ENCODE data around the gene OR10J5. TPM values are rescaled to one million over a fixed set of nuclear protein-coding genes. Genes with fewer than 3 reads are reported as not detected.

Gene OR10J5, protein sequence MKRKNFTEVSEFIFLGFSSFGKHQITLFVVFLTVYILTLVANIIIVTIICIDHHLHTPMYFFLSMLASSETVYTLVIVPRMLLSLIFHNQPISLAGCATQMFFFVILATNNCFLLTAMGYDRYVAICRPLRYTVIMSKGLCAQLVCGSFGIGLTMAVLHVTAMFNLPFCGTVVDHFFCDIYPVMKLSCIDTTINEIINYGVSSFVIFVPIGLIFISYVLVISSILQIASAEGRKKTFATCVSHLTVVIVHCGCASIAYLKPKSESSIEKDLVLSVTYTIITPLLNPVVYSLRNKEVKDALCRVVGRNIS
- polyA plus RNA-seq (2013): not detected in 2 replicates

DNA sequence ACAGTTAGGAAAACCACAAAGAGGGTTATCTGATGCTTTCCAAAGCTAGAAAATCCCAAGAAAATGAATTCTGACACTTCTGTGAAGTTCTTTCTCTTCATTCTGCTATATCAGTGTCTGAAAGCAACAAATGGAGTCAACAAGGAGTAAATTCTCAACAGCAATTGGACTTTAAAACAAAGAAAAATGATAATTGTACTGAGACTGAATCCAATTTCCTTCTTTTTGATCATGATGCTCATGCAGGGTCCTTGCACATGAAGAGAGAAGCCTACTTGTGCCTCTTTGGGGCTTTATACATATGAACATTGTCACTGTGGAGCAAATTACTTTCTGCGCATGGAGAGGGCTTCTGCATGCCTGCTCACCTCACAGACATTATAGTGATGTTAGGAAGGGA lies at the start of gene OR10J5:
TSS of gene OR10J5 (minus strand) at position 101 of the 400 bp plus-strand sequence. CDS start at position 101, 0 bp downstream.
- Histone ChIP-seq H3K4ac (ENCODE audit: low read depth, low read length) (no peak within 1 kb of the TSS), H3K4me3 (ENCODE audit: low read depth, low read length) (no peak within 1 kb of the TSS), H2AFZ (ENCODE audit: insufficient read depth, low read length, poor library complexity) (no peak within 1 kb of the TSS), H4K12ac (ENCODE audit: low read depth, low read length) (no peak within 1 kb of the TSS), H3K36me3 (ENCODE audit: control insufficient read depth in 1 of 2, insufficient read depth in 2 of 2, low read length in 2 of 2) (no peaks in the 10 kb centered on the region), H3K79me1 (ENCODE audit: low read length) (no peaks in the 10 kb centered on the region), H3K18ac (ENCODE audit: low read length) (no peak within 1 kb of the TSS), H3K4me2 (ENCODE audit: low read length) (no peak within 1 kb of the TSS), H3K27me3 (ENCODE audit: insufficient read depth, low read length) (no peaks in the 10 kb centered on the region), H2AK5ac (ENCODE audit: low read length) (no peak within 1 kb of the TSS), H4K8ac (ENCODE audit: low read depth, low read length) (no peak within 1 kb of the TSS), H3K9me3 (ENCODE audit: insufficient read depth, low read depth, low read length) (peaks cover 5% of the 10 kb centered on the region), H2BK12ac (ENCODE audit: low read length) (no peak within 1 kb of the TSS), H2BK5ac (ENCODE audit: low read depth, low read length, poor library complexity) (no peak within 1 kb of the TSS), H4K91ac (ENCODE audit: low read depth, low read length) (no peak within 1 kb of the TSS), H3K23ac (ENCODE audit: low read length) (no peak within 1 kb of the TSS), H3K27ac (ENCODE audit: low read depth, low read length) (no peak within 1 kb of the TSS), H3K14ac (ENCODE audit: low read length) (no peak within 1 kb of the TSS), H3K4me1 (ENCODE audit: control insufficient read depth in 1 of 2, insufficient read depth in 2 of 2, low read length in 2 of 2) (no peaks in the 10 kb centered on the region), H3K79me2 (ENCODE audit: control insufficient read depth, insufficient read depth, low read length, poor library complexity) (no peaks in the 10 kb centered on the region), H3K9ac (ENCODE audit: low read length) (no peak within 1 kb of the TSS), H2BK120ac (ENCODE audit: insufficient read depth, low read length, poor library complexity) (no peak within 1 kb of the TSS)
- no CpG with 5 or more reads among the region's 1 CpG for WGBS (ENCODE audit: extremely low coverage, insufficient coverage, insufficient read length)
- no peak for DNase-seq

DNA sequence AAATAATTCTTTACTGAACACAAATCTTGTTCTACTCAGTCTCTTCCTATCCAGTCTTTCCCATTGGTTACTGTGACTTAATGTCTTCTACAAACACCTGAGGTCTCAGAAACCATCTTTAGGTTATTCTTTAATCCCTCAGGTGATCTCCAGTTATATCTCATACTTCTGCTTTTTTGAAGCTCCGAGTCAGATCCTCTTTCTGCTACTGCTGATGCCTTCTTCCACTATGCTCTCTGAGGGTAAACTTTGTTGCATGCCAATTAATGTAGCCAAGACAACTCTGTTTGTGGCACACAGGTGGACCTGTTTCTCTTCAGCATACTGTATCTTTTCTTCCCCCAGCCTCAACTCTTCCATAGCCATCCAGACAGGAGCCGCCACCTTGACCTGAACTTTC lies 48.7 kb upstream of the OR10J5 start:
- DNase-seq: no peak

DNA sequence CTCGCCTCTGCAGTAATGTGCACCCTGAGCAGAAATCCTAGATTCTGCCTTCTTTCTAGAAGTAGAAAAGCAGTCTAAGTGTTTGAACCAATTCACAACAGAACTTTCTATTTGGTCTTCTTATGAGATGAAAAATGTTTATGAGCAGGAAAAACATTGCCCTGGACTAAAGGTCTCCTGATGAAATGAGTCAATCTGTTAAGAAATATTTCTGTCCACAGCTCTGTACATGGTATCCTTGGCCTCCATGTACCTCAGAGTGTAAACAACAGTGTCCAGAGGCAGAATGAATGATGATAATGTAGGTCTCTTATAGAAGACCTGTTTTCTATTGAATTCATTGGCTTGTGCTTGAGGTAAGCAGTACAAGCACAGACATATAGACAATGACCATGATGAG lies 45.6 kb upstream of the OR10J5 start:
- H2AK5ac ChIP-seq (ENCODE audit: low read length): no peak overlapping the region
- no peaks in the 10 kb centered on the region for H3K79me2 ChIP-seq (ENCODE audit: control insufficient read depth, insufficient read depth, low read length, poor library complexity)
- H2BK120ac ChIP-seq (ENCODE audit: insufficient read depth, low read length, poor library complexity): no peak overlapping the region
- H2BK5ac ChIP-seq (ENCODE audit: low read depth, low read length, poor library complexity): no peak overlapping the region
- no peak overlapping the region for H3K18ac ChIP-seq (ENCODE audit: low read length)
- no peaks in the 10 kb centered on the region for H3K79me1 ChIP-seq (ENCODE audit: low read length)
- H4K12ac ChIP-seq (ENCODE audit: low read depth, low read length): no peak overlapping the region
- WGBS (ENCODE audit: extremely low coverage, insufficient coverage, insufficient read length): no CpG with 5 or more reads among the region's 1 CpG
- DNase-seq: no peak
- no peaks in the 10 kb centered on the region for H3K27me3 ChIP-seq (ENCODE audit: insufficient read depth, low read length)
- H3K23ac ChIP-seq (ENCODE audit: low read length): no peak overlapping the region
- no peak overlapping the region for H4K91ac ChIP-seq (ENCODE audit: low read depth, low read length)
- H2AFZ ChIP-seq (ENCODE audit: insufficient read depth, low read length, poor library complexity): no peak overlapping the region
- H3K4me3 ChIP-seq (ENCODE audit: low read depth, low read length): no peak overlapping the region
- H3K14ac ChIP-seq (ENCODE audit: low read length): no peak overlapping the region
- H3K4ac ChIP-seq (ENCODE audit: low read depth, low read length): no peak overlapping the region
- no peak overlapping the region for H3K4me2 ChIP-seq (ENCODE audit: low read length)
- H3K27ac ChIP-seq (ENCODE audit: low read depth, low read length): no peak overlapping the region
- H3K9me3 ChIP-seq (ENCODE audit: insufficient read depth, low read depth, low read length): no peaks in the 10 kb centered on the region
- H3K9ac ChIP-seq (ENCODE audit: low read length): no peak overlapping the region
- H3K4me1 ChIP-seq (ENCODE audit: control insufficient read depth in 1 of 2, insufficient read depth in 2 of 2, low read length in 2 of 2): no peaks in the 10 kb centered on the region
- H4K8ac ChIP-seq (ENCODE audit: low read depth, low read length): no peak overlapping the region
- no peaks in the 10 kb centered on the region for H3K36me3 ChIP-seq (ENCODE audit: control insufficient read depth in 1 of 2, insufficient read depth in 2 of 2, low read length in 2 of 2)
- no peak overlapping the region for H2BK12ac ChIP-seq (ENCODE audit: low read length)

More for the DNA sequence above, 48.7 kb upstream of the OR10J5 start:
- no peak overlapping the region for H3K18ac ChIP-seq (ENCODE audit: low read length)
- no peak overlapping the region for H2BK5ac ChIP-seq (ENCODE audit: low read depth, low read length, poor library complexity)
- H4K91ac ChIP-seq (ENCODE audit: low read depth, low read length): no peak overlapping the region
- H4K8ac ChIP-seq (ENCODE audit: low read depth, low read length): no peak overlapping the region
- no peak overlapping the region for H2AK5ac ChIP-seq (ENCODE audit: low read length)
- no peaks in the 10 kb centered on the region for H3K9me3 ChIP-seq (ENCODE audit: insufficient read depth, low read depth, low read length)
- no peak overlapping the region for H3K27ac ChIP-seq (ENCODE audit: low read depth, low read length)
- no peak overlapping the region for H2AFZ ChIP-seq (ENCODE audit: insufficient read depth, low read length, poor library complexity)
- no peaks in the 10 kb centered on the region for H3K4me1 ChIP-seq (ENCODE audit: control insufficient read depth in 1 of 2, insufficient read depth in 2 of 2, low read length in 2 of 2)
- H3K4ac ChIP-seq (ENCODE audit: low read depth, low read length): no peak overlapping the region
- no CpG with 5 or more reads among the region's 2 CpGs for WGBS (ENCODE audit: extremely low coverage, insufficient coverage, insufficient read length)
- H3K79me1 ChIP-seq (ENCODE audit: low read length): no peaks in the 10 kb centered on the region
- H3K9ac ChIP-seq (ENCODE audit: low read length): no peak overlapping the region
- no peak overlapping the region for H2BK12ac ChIP-seq (ENCODE audit: low read length)
- H3K79me2 ChIP-seq (ENCODE audit: control insufficient read depth, insufficient read depth, low read length, poor library complexity): no peaks in the 10 kb centered on the region
- no peak overlapping the region for H3K14ac ChIP-seq (ENCODE audit: low read length)
- H3K4me2 ChIP-seq (ENCODE audit: low read length): no peak overlapping the region
- no peak overlapping the region for H4K12ac ChIP-seq (ENCODE audit: low read depth, low read length)
- no peaks in the 10 kb centered on the region for H3K36me3 ChIP-seq (ENCODE audit: control insufficient read depth in 1 of 2, insufficient read depth in 2 of 2, low read length in 2 of 2)
- H3K27me3 ChIP-seq (ENCODE audit: insufficient read depth, low read length): no peaks in the 10 kb centered on the region
- no peak overlapping the region for H3K4me3 ChIP-seq (ENCODE audit: low read depth, low read length)
- H2BK120ac ChIP-seq (ENCODE audit: insufficient read depth, low read length, poor library complexity): no peak overlapping the region
- H3K23ac ChIP-seq (ENCODE audit: low read length): no peak overlapping the region

DNA sequence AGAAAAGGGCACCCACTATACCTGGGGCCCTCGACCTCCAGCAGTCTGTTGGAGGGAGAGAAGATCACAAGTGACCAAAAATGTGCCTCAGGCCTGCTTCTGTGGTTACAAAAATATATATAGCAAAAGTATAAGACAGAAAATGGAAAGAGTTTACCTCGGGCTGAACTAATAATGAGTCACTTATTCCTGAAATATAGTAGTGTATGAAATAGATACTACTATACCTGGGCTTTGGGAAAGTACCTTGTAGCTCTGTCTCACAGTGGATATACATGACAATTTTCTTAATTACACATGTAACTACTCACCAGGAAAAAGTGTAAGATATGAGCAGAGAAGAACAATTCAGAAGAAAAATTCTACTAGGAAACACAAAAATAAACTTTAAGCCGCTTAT lies 44.5 kb upstream of the OR10J5 start:
- no peak for DNase-seq
- no peaks in the 10 kb centered on the region for H3K9me3 ChIP-seq (ENCODE audit: insufficient read depth, low read depth, low read length)
- no peak overlapping the region for H2BK120ac ChIP-seq (ENCODE audit: insufficient read depth, low read length, poor library complexity)
- H3K4ac ChIP-seq (ENCODE audit: low read depth, low read length): no peak overlapping the region
- H3K14ac ChIP-seq (ENCODE audit: low read length): no peak overlapping the region
- H2BK12ac ChIP-seq (ENCODE audit: low read length): no peak overlapping the region
- no peak overlapping the region for H4K91ac ChIP-seq (ENCODE audit: low read depth, low read length)
- H3K27me3 ChIP-seq (ENCODE audit: insufficient read depth, low read length): no peaks in the 10 kb centered on the region
- no peak overlapping the region for H4K12ac ChIP-seq (ENCODE audit: low read depth, low read length)
- H3K36me3 ChIP-seq (ENCODE audit: control insufficient read depth in 1 of 2, insufficient read depth in 2 of 2, low read length in 2 of 2): no peaks in the 10 kb centered on the region
- H2BK5ac ChIP-seq (ENCODE audit: low read depth, low read length, poor library complexity): no peak overlapping the region
- no peak overlapping the region for H2AK5ac ChIP-seq (ENCODE audit: low read length)
- no peak overlapping the region for H3K4me3 ChIP-seq (ENCODE audit: low read depth, low read length)
- H3K18ac ChIP-seq (ENCODE audit: low read length): no peak overlapping the region
- no peaks in the 10 kb centered on the region for H3K4me1 ChIP-seq (ENCODE audit: control insufficient read depth in 1 of 2, insufficient read depth in 2 of 2, low read length in 2 of 2)
- no peak overlapping the region for H3K4me2 ChIP-seq (ENCODE audit: low read length)
- no peak overlapping the region for H3K27ac ChIP-seq (ENCODE audit: low read depth, low read length)
- no peaks in the 10 kb centered on the region for H3K79me1 ChIP-seq (ENCODE audit: low read length)
- no CpG with 5 or more reads among the region's 3 CpGs for WGBS (ENCODE audit: extremely low coverage, insufficient coverage, insufficient read length)
- H3K23ac ChIP-seq (ENCODE audit: low read length): no peak overlapping the region
- no peak overlapping the region for H4K8ac ChIP-seq (ENCODE audit: low read depth, low read length)
- H3K79me2 ChIP-seq (ENCODE audit: control insufficient read depth, insufficient read depth, low read length, poor library complexity): no peaks in the 10 kb centered on the region
- no peak overlapping the region for H2AFZ ChIP-seq (ENCODE audit: insufficient read depth, low read length, poor library complexity)
- H3K9ac ChIP-seq (ENCODE audit: low read length): no peak overlapping the region
